ENCODE measurements around the gene TNFSF11. TPM values are rescaled to one million over a fixed set of nuclear protein-coding genes. Genes with fewer than 3 reads are reported as not detected.
"Not testable (repeated sequence)": the region's sequence is repeated elsewhere in the genome, so short reads cannot be mapped to it uniquely, and the experiment has no call there.

TNFSF11 gene
- total RNA-seq, 2 experiments from 2014 or later: 7.4 to 7.7 TPM

- POLR2A ChIA-PET, CTCF ChIA-PET: not testable (repeated sequence)
These were observed 14.3 kb upstream of the TNFSF11 start for GRCh38 chr13:42559573-42560218.

- CTCF ChIA-PET, POLR2A ChIA-PET: not testable (repeated sequence)
These were observed 13.6 kb upstream of the TNFSF11 start for GRCh38 chr13:42560320-42560719.

GRCh38 chr13:42561752-42562467 lies 12.0 kb upstream of the TNFSF11 start:
- CTCF ChIA-PET: no interaction called here

GRCh38 chr13:42567906-42568305 lies 6.0 kb upstream of the TNFSF11 start:
- CTCF ChIA-PET: no interaction called here
- POLR2A ChIA-PET: no interaction called here

More at GRCh38 chr13:42561752-42562467, 12.0 kb upstream of the TNFSF11 start:
- POLR2A ChIA-PET: no interaction called here

- ChIA-PET CTCF (no interaction called here), POLR2A (interaction anchor here (0.7 kb wide), 1 partner anchor 1309 kb away, joined by 5 read pairs; no protein-coding TSS in a partner anchor)
These were observed 4.2 kb upstream of the TNFSF11 start for GRCh38 chr13:42569576-42570344.

GRCh38 chr13:42571895-42572294 lies 2.1 kb upstream of the TNFSF11 start:
- ChIA-PET CTCF (no interaction called here), POLR2A (no interaction called here)

- POLR2A ChIA-PET: no interaction called here
- CTCF ChIA-PET: no interaction called here
These were observed 721 bp downstream of the TNFSF11 start for GRCh38 chr13:42574435-42575311.

GRCh38 chr13:42575938-42576337 lies 2.0 kb downstream of the TNFSF11 start:
- ChIA-PET POLR2A (no interaction called here), CTCF (no interaction called here)

- CTCF ChIA-PET: no interaction called here
- POLR2A ChIA-PET: no interaction called here
These were observed 3.6 kb downstream of the TNFSF11 start for GRCh38 chr13:42577538-42577937.

GRCh38 chr13:42580644-42581043 lies 6.7 kb downstream of the TNFSF11 start:
- ChIA-PET POLR2A (no interaction called here), CTCF (no interaction called here)

- POLR2A ChIA-PET: no interaction called here
- CTCF ChIA-PET: no interaction called here
These were observed 7.5 kb downstream of the TNFSF11 start for GRCh38 chr13:42581427-42581826.

- CTCF ChIA-PET: no interaction called here
- POLR2A ChIA-PET: no interaction called here
These were observed 17.6 kb downstream of the TNFSF11 start for GRCh38 chr13:42591602-42592001.

- CTCF ChIA-PET: no interaction called here
These were observed 19.3 kb downstream of the TNFSF11 start for GRCh38 chr13:42592915-42593900.

GRCh38 chr13:42594481-42595252 lies 20.7 kb downstream of the TNFSF11 start:
- ChIA-PET CTCF (interaction anchor here (0.6 to 0.7 kb wide), 2 partner anchors 53 to 54 kb away, joined by 3 read pairs; no protein-coding TSS in a partner anchor), POLR2A (no interaction called here)

More at GRCh38 chr13:42592915-42593900, 19.3 kb downstream of the TNFSF11 start:
- POLR2A ChIA-PET: no interaction called here

GRCh38 chr13:42595253-42595571 lies 21.3 kb downstream of the TNFSF11 start:
- POLR2A ChIA-PET: no interaction called here

GRCh38 chr13:42597505-42597904 lies 23.6 kb downstream of the TNFSF11 start:
- POLR2A ChIA-PET: no interaction called here
- CTCF ChIA-PET: interaction anchor here (0.6 to 1.4 kb wide), 2 partner anchors 372 to 1230 kb away, joined by 3 to 4 read pairs; no protein-coding TSS in a partner anchor

More at GRCh38 chr13:42595253-42595571, 21.3 kb downstream of the TNFSF11 start:
- CTCF ChIA-PET: interaction anchor here (0.6 to 0.7 kb wide), 2 partner anchors 53 to 54 kb away, joined by 3 read pairs; no protein-coding TSS in a partner anchor

- ChIA-PET POLR2A (no interaction called here), CTCF (no interaction called here)
These were observed 27.0 kb downstream of the TNFSF11 start for GRCh38 chr13:42600943-42601342.

GRCh38 chr13:42602906-42603305 lies 29.0 kb downstream of the TNFSF11 start:
- ChIA-PET POLR2A (no interaction called here), CTCF (no interaction called here)
